ENCODE data around the gene FOCAD. TPM values are rescaled to one million over a fixed set of nuclear protein-coding genes. Genes with fewer than 3 reads are reported as not detected.

Gene FOCAD
- total RNA-seq, 2 donors from 2014 or later = 29.4 to 29.6 TPM

DNA sequence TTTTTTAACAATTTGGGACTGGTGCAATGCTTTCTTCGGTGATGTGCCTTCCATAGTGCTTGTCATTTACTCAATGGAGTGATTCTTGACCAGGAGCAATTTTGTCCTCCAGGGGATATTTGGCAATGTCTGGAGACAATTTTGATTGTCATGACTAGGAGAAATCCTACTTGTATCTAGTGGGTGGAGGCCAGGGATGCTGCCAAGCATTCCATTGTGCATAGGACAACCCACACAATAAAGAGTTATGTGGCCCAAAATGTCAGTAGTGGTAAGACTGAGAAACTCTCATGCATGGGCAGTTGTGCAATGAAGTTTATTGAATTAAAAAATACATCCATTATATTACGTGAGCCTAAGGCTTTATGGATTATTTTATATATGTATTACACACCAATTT, 70.5 kb downstream of the FOCAD start:
- ATAC-seq (replicated peaks in 1 of 2) (no peak), DNase-seq (no peak)
- no peaks in the 10 kb centered on the region for H3K4me1 Mint-ChIP-seq (ENCODE audit: low read depth)
- no peak overlapping the region for H3K4me3 Mint-ChIP-seq
- H3K9me3 Mint-ChIP-seq = peaks cover 1 to 2% of the 10 kb centered on the region in 2 donors
- H3K36me3 Mint-ChIP-seq (ENCODE audit: insufficient read depth in 2 of 2) = peaks cover 5% of the 10 kb centered on the region in 2 donors
- no peaks in the 10 kb centered on the region for H3K27me3 Mint-ChIP-seq (ENCODE audit: low read depth)
- H3K27ac Mint-ChIP-seq = no peak overlapping the region

DNA sequence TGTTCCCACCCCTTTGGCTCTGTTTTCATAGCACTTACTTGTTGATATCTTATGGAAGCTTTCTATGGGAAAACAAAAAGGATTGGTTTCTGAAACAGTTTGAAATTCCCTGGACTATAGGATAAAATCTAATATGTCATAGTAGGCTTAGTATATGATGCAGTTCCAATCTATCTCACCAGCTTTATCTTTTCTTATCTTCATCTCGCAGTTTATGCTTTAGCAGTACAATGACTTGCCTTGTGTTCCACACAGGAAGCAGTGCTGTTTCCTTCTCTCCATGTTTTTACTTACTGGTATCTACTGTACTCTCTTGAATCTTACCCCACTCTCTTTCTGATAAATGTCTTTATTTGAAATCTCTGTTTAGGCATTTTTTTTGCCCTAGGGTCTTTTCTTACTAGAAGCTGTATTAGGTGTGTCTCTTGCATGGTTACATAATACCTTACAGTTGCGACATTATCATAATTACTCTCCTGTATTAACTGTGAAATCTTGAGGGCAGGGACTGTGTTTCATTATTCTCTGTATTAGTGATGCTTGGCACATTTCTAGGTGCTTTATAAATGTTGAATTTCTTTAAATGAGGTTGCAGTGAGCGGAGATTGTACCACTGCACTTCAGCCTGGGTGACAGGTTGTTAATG, 76.3 kb downstream of the FOCAD start:
- H3K9me3 Mint-ChIP-seq = peaks cover 0 to 2% of the 10 kb centered on the region in 2 donors
- H3K4me3 Mint-ChIP-seq = no peak overlapping the region
- no peaks in the 10 kb centered on the region for H3K4me1 Mint-ChIP-seq (ENCODE audit: low read depth)
- no peak for DNase-seq
- no peaks in the 10 kb centered on the region for H3K27me3 Mint-ChIP-seq (ENCODE audit: low read depth)
- H3K27ac Mint-ChIP-seq = no peak overlapping the region
- peaks cover 2 to 7% of the 10 kb centered on the region in 2 donors for H3K36me3 Mint-ChIP-seq (ENCODE audit: insufficient read depth in 2 of 2)
- no peak for ATAC-seq (replicated peaks in 1 of 2)

DNA sequence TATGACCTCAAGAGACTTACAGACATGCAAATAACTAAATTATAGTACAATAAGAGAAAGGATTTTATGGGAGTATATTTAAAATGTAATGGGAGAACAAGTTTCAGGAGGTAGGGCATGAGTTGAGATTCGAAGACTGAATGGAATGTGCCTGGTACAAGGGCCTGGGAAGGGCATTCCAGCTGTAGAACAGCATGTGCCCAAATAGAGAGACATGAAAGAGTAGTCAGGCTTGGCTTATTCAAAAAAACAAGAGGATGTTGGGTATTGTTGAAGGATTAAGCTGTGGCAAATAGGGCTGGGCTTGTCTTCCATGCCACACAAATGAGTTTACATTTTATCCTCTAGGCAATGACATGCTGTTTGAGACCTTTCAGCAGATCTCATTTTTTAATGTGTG, 86.9 kb downstream of the FOCAD start:
- Mint-ChIP-seq H3K4me3 (no peak overlapping the region), H3K27me3 (ENCODE audit: low read depth) (no peaks in the 10 kb centered on the region), H3K27ac (no peak overlapping the region), H3K4me1 (ENCODE audit: low read depth) (no peaks in the 10 kb centered on the region), H3K9me3 (no peaks in the 10 kb centered on the region), H3K36me3 (ENCODE audit: insufficient read depth in 2 of 2) (peaks cover 19 to 24% of the 10 kb centered on the region in 2 donors)
- DNase-seq (no peak), ATAC-seq (replicated peaks in 1 of 2) (no peak)

DNA sequence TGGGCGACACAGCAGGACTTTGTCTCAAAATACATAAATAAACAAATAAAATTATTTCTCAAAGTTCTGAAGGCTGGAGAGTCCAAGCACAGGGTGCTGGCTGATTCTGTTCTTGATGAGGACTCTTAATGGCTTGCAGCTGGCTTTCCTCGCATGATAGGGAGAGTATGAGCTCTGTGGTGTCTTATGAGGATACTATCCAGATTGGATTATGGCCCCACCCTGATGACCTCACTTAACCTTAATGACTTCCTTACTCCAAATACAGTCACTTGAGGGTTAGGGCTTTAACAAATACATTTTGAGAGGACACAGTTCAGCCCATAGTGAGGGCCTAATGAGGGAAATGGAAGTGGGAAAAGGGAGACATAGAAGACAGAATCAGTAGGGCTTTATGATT, 87.7 kb downstream of the FOCAD start:
- Mint-ChIP-seq H3K4me1 (ENCODE audit: low read depth) (no peaks in the 10 kb centered on the region), H3K27me3 (ENCODE audit: low read depth) (no peaks in the 10 kb centered on the region), H3K27ac (no peak overlapping the region), H3K9me3 (no peaks in the 10 kb centered on the region), H3K36me3 (ENCODE audit: insufficient read depth in 2 of 2) (peaks cover 18 to 19% of the 10 kb centered on the region in 2 donors), H3K4me3 (no peak overlapping the region)
- no peak for DNase-seq
- ATAC-seq (replicated peaks in 1 of 2) = no peak

- DNase-seq = no peak
- Mint-ChIP-seq H3K36me3 (ENCODE audit: insufficient read depth in 2 of 2) (peaks cover 6 to 10% of the 10 kb centered on the region in 2 donors), H3K27me3 (ENCODE audit: low read depth) (no peaks in the 10 kb centered on the region), H3K27ac (no peak overlapping the region), H3K4me3 (no peak overlapping the region), H3K4me1 (ENCODE audit: low read depth) (no peaks in the 10 kb centered on the region), H3K9me3 (no peaks in the 10 kb centered on the region)
- no peak for ATAC-seq (replicated peaks in 1 of 2)
Observed at GRCh38 chr9:20775683-20776082, 91.6 kb downstream of the FOCAD start.

- no peak overlapping the region for H3K4me3 Mint-ChIP-seq
- H3K36me3 Mint-ChIP-seq (ENCODE audit: insufficient read depth in 2 of 2) = peaks cover 0 to under 1% of the 10 kb centered on the region in 2 donors
- H3K9me3 Mint-ChIP-seq = no peaks in the 10 kb centered on the region
- DNase-seq (no peak), ATAC-seq (replicated peaks in 1 of 2) (no peak)
- no peak overlapping the region for H3K27ac Mint-ChIP-seq
- H3K27me3 Mint-ChIP-seq (ENCODE audit: low read depth) = no peaks in the 10 kb centered on the region
- H3K4me1 Mint-ChIP-seq (ENCODE audit: low read depth) = no peaks in the 10 kb centered on the region
Observed at GRCh38 chr9:20781092-20781491, 97.0 kb downstream of the FOCAD start.

- no peaks in the 10 kb centered on the region for H3K4me1 Mint-ChIP-seq (ENCODE audit: low read depth)
- ATAC-seq (replicated peaks in 1 of 2) (no peak), DNase-seq (no peak)
- no peak overlapping the region for H3K4me3 Mint-ChIP-seq
- no peaks in the 10 kb centered on the region for H3K9me3 Mint-ChIP-seq
- H3K27ac Mint-ChIP-seq = no peak overlapping the region
- H3K36me3 Mint-ChIP-seq (ENCODE audit: insufficient read depth in 2 of 2) = no peaks in the 10 kb centered on the region
- H3K27me3 Mint-ChIP-seq (ENCODE audit: low read depth) = no peaks in the 10 kb centered on the region
Observed at GRCh38 chr9:20782289-20782688, 98.2 kb downstream of the FOCAD start.

DNA sequence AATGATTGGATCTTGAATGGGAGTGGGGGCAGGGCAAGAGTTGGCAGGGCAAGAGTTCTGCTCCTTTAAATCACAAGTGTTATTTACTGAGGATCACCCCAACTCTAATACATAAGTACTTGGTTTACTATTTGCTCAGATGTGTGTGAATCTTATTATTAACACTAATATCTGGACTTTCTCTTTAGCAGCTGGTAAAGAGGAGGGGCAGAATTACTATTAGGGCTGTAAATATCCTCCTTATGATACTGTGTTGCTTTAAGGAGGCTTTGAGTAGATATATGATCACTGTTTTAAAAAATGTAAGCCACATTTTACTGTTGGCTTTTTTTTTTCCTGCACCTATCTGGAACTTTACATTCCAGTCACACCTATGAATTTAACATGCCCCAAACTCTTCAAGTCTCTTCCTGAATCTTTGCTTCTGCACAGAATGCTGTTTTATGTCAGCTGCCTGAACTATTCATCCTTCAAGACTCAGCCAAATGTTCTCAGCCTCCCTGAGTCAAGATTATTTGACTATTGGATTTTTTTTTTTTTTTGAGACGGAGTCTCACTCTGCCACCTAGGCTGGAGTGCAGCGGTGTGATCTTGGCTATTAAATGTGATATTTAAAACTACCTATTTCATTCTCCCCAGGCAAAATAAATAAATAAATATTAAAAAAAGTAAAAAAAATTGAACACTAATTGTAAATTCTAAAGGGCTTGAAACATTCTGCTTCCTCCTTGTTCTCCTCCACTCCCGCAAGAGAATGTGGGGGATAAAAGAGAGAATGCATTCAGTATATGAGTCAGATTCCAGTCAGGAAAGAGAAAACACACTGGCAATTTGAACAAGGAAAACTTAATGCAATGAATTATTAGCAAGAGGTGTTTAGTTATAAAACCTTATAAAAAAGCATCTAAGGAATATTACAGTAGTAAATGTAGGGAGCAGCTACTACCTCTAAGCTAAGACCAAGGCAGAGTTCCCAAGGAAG, 99.3 kb downstream of the FOCAD start:
- H3K36me3 Mint-ChIP-seq (ENCODE audit: insufficient read depth in 2 of 2) = no peaks in the 10 kb centered on the region
- DNase-seq (no peak), ATAC-seq (replicated peaks in 1 of 2) (no peak)
- H3K27ac Mint-ChIP-seq = no peak overlapping the region
- H3K4me1 Mint-ChIP-seq (ENCODE audit: low read depth) = no peaks in the 10 kb centered on the region
- H3K9me3 Mint-ChIP-seq = no peaks in the 10 kb centered on the region
- H3K4me3 Mint-ChIP-seq = no peak overlapping the region
- no peaks in the 10 kb centered on the region for H3K27me3 Mint-ChIP-seq (ENCODE audit: low read depth)

- ATAC-seq (replicated peaks in 1 of 2) = no peak
- no peak for DNase-seq
- Mint-ChIP-seq H3K4me3 (no peak overlapping the region), H3K36me3 (ENCODE audit: insufficient read depth in 2 of 2) (no peaks in the 10 kb centered on the region), H3K4me1 (ENCODE audit: low read depth) (no peaks in the 10 kb centered on the region), H3K9me3 (no peaks in the 10 kb centered on the region), H3K27me3 (ENCODE audit: low read depth) (no peaks in the 10 kb centered on the region), H3K27ac (no peak overlapping the region)
Observed at GRCh38 chr9:20784196-20784595, 100.1 kb downstream of the FOCAD start.

DNA sequence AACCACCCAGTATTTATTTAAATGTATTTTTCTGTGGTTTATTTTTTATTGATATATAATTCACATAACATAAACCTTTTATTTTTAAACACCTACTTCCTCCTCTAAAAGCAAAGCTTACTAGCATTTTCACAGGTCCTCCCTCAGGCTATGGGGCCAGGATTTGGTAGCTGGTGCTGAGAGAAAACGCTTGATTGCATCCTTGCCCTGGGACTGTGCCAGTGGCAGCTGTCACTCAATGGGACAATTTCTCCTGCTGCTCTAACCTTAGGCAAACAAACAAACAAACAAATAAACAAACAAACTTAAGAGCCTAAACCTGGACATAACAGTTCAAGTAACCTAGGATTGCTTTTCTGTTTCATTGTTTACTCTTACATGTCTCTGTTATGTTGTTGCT, 102.7 kb downstream of the FOCAD start:
- Mint-ChIP-seq H3K36me3 (ENCODE audit: insufficient read depth in 2 of 2) (peaks cover 2 to 7% of the 10 kb centered on the region in 2 donors), H3K9me3 (no peaks in the 10 kb centered on the region), H3K27ac (no peak overlapping the region), H3K4me3 (no peak overlapping the region), H3K27me3 (ENCODE audit: low read depth) (no peaks in the 10 kb centered on the region), H3K4me1 (ENCODE audit: low read depth) (no peaks in the 10 kb centered on the region)
- DNase-seq (no peak), ATAC-seq (replicated peaks in 1 of 2) (no peak)

DNA sequence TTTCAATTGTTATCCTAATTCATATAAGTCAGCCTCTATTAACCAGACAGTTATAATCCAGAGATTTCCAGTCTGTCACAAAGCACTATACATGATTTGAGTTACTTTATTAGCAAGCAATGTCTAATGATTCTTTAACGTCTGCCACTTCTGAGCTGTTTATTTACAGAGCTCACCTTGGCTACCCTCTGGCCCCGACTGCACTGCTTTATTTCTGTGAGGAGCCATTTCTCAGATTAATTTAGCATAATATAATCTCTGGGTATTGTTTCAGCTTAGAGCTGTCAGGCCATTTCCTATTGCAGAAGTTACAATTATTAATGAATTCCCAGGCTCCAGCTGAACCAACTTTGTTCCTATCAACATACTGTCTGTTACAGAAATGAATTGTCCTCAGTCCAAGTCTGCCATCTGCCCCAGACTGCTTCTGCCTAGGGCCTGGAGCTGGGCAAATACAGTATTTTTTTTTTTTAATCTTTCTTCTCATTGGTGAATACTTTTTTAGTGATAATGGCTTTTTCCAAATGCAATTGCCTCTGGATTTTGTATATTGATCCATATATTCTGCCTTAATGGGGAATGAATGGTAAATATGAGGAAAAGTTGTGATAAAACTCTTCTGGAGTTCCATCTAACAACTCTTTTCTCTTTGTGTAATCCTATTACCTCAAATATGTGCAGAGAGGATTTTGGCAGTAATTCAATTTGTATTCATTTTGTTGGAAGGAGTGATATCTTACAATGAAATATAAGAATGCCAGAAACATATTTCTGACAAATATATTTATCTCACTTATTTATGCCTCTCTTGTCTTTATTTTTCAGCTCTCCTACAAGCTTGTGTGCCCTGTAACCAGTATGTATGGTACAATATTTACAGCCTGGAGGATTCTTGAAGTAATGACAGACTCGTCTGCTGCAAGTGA, 104.7 kb downstream of the FOCAD start:
- H3K27ac Mint-ChIP-seq = no peak overlapping the region
- no peak overlapping the region for H3K4me3 Mint-ChIP-seq
- H3K27me3 Mint-ChIP-seq (ENCODE audit: low read depth) = no peaks in the 10 kb centered on the region
- peaks cover 2 to 7% of the 10 kb centered on the region in 2 donors for H3K36me3 Mint-ChIP-seq (ENCODE audit: insufficient read depth in 2 of 2)
- ATAC-seq (replicated peaks in 1 of 2) (no peak), DNase-seq (no peak)
- H3K4me1 Mint-ChIP-seq (ENCODE audit: low read depth) = no peaks in the 10 kb centered on the region
- no peaks in the 10 kb centered on the region for H3K9me3 Mint-ChIP-seq

DNA sequence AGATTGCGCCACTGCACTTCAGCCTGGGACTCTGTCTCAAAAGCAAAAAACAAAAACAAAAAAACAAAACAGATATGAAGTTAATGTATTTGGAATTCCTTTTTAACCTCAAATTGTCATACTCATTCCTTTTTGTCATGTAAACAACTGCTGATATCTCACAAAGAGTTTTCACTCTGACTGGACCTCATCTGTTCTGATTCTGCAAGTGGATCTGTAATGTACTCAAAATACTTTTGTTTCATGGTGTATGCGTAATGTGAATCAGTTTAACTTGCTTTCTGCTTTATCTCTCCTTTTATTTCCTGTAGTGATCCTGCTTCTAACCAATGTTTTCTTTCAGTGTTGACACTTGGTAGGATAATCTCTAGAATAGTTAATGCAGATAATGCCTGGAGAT, 106.7 kb downstream of the FOCAD start:
- ATAC-seq (replicated peaks in 1 of 2) (no peak), DNase-seq (no peak)
- H3K4me1 Mint-ChIP-seq (ENCODE audit: low read depth) = no peaks in the 10 kb centered on the region
- H3K4me3 Mint-ChIP-seq = no peak overlapping the region
- no peaks in the 10 kb centered on the region for H3K9me3 Mint-ChIP-seq
- H3K36me3 Mint-ChIP-seq (ENCODE audit: insufficient read depth in 2 of 2) = peaks cover 4 to 7% of the 10 kb centered on the region in 2 donors
- no peak overlapping the region for H3K27ac Mint-ChIP-seq
- H3K27me3 Mint-ChIP-seq (ENCODE audit: low read depth) = no peaks in the 10 kb centered on the region

DNA sequence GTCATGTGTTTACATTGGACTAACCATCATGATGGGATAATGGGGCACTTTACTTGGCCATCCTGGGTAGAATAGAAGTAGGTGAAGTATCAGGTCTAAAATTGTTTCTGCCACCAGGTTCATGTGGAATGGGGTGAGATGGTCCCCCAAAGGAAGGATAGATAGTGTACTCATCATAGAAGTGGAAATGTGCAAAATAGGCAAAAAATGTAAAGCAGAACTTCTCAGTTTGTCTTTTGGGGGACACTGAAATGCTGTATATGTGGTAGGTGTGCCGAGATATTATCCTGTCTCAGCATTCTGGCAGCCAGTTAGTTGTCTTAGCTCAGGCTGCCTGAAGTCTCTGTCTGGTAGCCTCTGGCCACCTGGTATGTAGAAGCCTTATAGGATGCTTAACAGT, 107.6 kb downstream of the FOCAD start:
- DNase-seq (no peak), ATAC-seq (replicated peaks in 1 of 2) (no peak)
- Mint-ChIP-seq H3K9me3 (no peaks in the 10 kb centered on the region), H3K4me3 (no peak overlapping the region), H3K4me1 (ENCODE audit: low read depth) (no peaks in the 10 kb centered on the region), H3K27ac (no peak overlapping the region), H3K36me3 (ENCODE audit: insufficient read depth in 2 of 2) (peaks cover 4 to 7% of the 10 kb centered on the region in 2 donors), H3K27me3 (ENCODE audit: low read depth) (no peaks in the 10 kb centered on the region)

Measured in activated T-cell treated with anti-CD3 and anti-CD28 coated beads, Interleukin-2, amount 50 U/mL, for 72 hours (primary cell).